Stimulated activated CD8-positive, alpha-beta memory T cell treated with anti-CD3 and anti-CD28 coated beads, Interleukin-12 subunit alpha, Interleukin-12 subunit beta, amount 100 ng/mL, for 24 hours (primary cell): ENCODE results near the gene SH3PXD2A.
"Not testable (repeated sequence)": the region's sequence is repeated elsewhere in the genome, so short reads cannot be mapped to it uniquely, and the experiment has no call there.

Experiments
- DNase-seq: peaks from one replicate; pipeline ENCODE4 v3.0.0-alpha.2; 2020; ENCODE audit errors: extremely low read depth

Gene SH3PXD2A

GRCh38 chr10:103791858-103792257, 63.5 kb downstream of the SH3PXD2A start:
- DNase-seq = no peak

- DNase-seq = no peak
Observed at GRCh38 chr10:103791291-103791690, 64.1 kb downstream of the SH3PXD2A start.

GRCh38 chr10:103790580-103790979, 64.8 kb downstream of the SH3PXD2A start:
- no peak for DNase-seq

- no peak for DNase-seq
Observed at GRCh38 chr10:103789771-103790201, 65.6 kb downstream of the SH3PXD2A start.

- DNase-seq = no peak
Observed at GRCh38 chr10:103789161-103789560, 66.2 kb downstream of the SH3PXD2A start.

GRCh38 chr10:103787331-103787730, 68.0 kb downstream of the SH3PXD2A start:
- DNase-seq = no peak

- no peak for DNase-seq
Observed at GRCh38 chr10:103786020-103786419, 69.4 kb downstream of the SH3PXD2A start.

- no peak for DNase-seq
Observed at GRCh38 chr10:103784723-103785418, 70.5 kb downstream of the SH3PXD2A start.

GRCh38 chr10:103784089-103784488, 71.3 kb downstream of the SH3PXD2A start:
- DNase-seq = no peak

GRCh38 chr10:103783681-103784080, 71.7 kb downstream of the SH3PXD2A start:
- DNase-seq = no peak

- no peak for DNase-seq
Observed at GRCh38 chr10:103781329-103782061, 73.9 kb downstream of the SH3PXD2A start.

- no peak for DNase-seq
Observed at GRCh38 chr10:103780242-103781149, 74.9 kb downstream of the SH3PXD2A start.

GRCh38 chr10:103778358-103779139, 76.8 kb downstream of the SH3PXD2A start:
- no peak for DNase-seq

- DNase-seq = no peak
Observed at GRCh38 chr10:103776878-103777591, 78.3 kb downstream of the SH3PXD2A start.

- DNase-seq = no peak
Observed at GRCh38 chr10:103775776-103776175, 79.6 kb downstream of the SH3PXD2A start.

GRCh38 chr10:103772846-103773245, 82.5 kb downstream of the SH3PXD2A start:
- not testable (repeated sequence) for DNase-seq

GRCh38 chr10:103772096-103772845, 83.1 kb downstream of the SH3PXD2A start:
- peak; percentile 38 for DNase-seq

GRCh38 chr10:103770139-103770538, 85.2 kb downstream of the SH3PXD2A start:
- no peak for DNase-seq

GRCh38 chr10:103769176-103769575, 86.2 kb downstream of the SH3PXD2A start:
- no peak for DNase-seq

- DNase-seq = no peak
Observed at GRCh38 chr10:103768345-103768744, 87.0 kb downstream of the SH3PXD2A start.
